AG04450 (cell line): Measurements from ENCODE around the gene FAM47E. TPM values are rescaled to one million over a fixed set of nuclear protein-coding genes. Genes with fewer than 3 reads are reported as not detected.

ENCODE experiments used
- CTCF ChIA-PET: fragments of 300-600, 350-600 bp; formaldehyde crosslinking; extraction: SDS; loops from one replicate; lab custom pipeline; 2022; ENCODE audit warnings: antibody characterized with exemption, inconsistent platforms; lab: Charles Lee
- POLR2A ChIA-PET: fragments of 350-600 bp; formaldehyde crosslinking; extraction: SDS; loops from one replicate; lab custom pipeline; 2021; ENCODE audit warnings: antibody characterized with exemption, inconsistent platforms; lab: Yijun Ruan, JAX
- DNase-seq: peaks from one replicate; pipeline ENCODE4 v3.0.0-alpha.2; 2011; ENCODE audit warnings: low read depth, low spot score
- H3K27ac ChIP-seq: one replicate; pipeline ENCODE4 v1.5.1; 2012; ENCODE audit warnings: low read depth, low read length, control low read depth
- H3K27me3 ChIP-seq: one replicate; pipeline ENCODE4 v1.6.0; 2012; ENCODE audit warnings: low read length; ENCODE audit not compliant: control insufficient read depth, insufficient read depth
- H3K4me3 ChIP-seq: 2 replicates; pipeline ENCODE4 v1.5.1; 2011; ENCODE audit warnings: mild to moderate bottlenecking, low read depth, low read length, control low read depth
- H3K9me3 ChIP-seq: 2 replicates; pipeline ENCODE4 v1.5.1; 2012; ENCODE audit warnings: low read length; ENCODE audit not compliant: control insufficient read depth, insufficient read depth
- polyA plus RNA-seq: library from polyadenylated mRNA; depleted of rRNA; stranded (reverse); fragments of >200 nt; gene quantifications from 2 replicates; pipeline ENCODE4 v1.2.3, GENCODE V29; 2011
- TF ChIP-seq, protein P1 (sequence below): IDR thresholded peaks from 2 replicates; pipeline ENCODE4 v1.5.1; 2011; ENCODE audit warnings: low read depth, low read length, control low read depth, inconsistent platforms

Gene FAM47E
- polyA plus RNA-seq, 1 experiment, result 0.06 TPM

DNA sequence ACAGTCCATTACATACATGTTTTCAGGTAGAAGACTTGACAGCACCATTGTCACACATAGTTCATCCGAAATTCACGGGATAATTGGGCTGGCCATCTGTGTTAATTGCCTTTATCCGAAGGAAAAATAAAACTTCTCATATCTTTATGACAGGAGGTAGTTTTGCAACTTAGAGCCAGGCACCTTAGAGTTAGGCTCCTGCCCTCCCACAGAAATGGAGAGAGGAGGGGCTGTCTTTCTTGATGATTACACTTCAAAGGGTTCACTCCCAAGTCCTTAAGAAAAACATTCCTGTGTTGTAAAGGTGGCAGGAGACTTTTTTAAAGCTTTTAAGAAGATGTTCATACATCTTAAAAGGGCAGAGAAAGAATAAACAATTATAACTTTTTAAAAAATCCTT is 27.4 kb upstream of the FAM47E start:
- H3K27ac ChIP-seq, result no peak overlapping the region
- ChIA-PET CTCF (no interaction called here), POLR2A (no interaction called here)
- H3K4me3 ChIP-seq, result no peak overlapping the region
- no peak for DNase-seq
- no peaks in the 10 kb centered on the region for H3K9me3 ChIP-seq
- H3K27me3 ChIP-seq, result peaks cover 7% of the 10 kb centered on the region
- TF ChIP-seq, protein P1, sequence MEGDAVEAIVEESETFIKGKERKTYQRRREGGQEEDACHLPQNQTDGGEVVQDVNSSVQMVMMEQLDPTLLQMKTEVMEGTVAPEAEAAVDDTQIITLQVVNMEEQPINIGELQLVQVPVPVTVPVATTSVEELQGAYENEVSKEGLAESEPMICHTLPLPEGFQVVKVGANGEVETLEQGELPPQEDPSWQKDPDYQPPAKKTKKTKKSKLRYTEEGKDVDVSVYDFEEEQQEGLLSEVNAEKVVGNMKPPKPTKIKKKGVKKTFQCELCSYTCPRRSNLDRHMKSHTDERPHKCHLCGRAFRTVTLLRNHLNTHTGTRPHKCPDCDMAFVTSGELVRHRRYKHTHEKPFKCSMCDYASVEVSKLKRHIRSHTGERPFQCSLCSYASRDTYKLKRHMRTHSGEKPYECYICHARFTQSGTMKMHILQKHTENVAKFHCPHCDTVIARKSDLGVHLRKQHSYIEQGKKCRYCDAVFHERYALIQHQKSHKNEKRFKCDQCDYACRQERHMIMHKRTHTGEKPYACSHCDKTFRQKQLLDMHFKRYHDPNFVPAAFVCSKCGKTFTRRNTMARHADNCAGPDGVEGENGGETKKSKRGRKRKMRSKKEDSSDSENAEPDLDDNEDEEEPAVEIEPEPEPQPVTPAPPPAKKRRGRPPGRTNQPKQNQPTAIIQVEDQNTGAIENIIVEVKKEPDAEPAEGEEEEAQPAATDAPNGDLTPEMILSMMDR, result no peak

DNA sequence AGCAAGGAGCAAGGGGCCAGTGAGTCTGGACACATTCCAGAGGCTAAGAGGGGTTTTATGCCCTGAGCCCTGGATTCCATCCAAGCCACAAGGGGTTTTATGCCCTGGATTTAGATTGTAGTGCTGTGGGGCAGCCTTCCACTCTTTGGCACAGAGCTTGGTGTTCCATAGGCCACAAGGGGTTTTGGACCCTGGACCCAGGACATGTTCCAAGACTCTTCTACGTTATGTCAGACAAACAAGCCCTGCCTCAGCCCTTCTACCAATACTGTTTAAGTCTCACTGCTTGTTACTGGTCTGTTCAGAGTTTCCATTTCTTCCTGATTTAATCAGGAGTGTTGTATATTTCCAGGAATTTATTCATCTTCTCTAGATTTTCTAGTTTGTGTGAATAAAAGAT is 25.1 kb upstream of the FAM47E start:
- no peak for DNase-seq
- ChIA-PET CTCF (no interaction called here), POLR2A (no interaction called here)
- H3K27me3 ChIP-seq, result peaks cover 13% of the 10 kb centered on the region
- no peaks in the 10 kb centered on the region; the same call in 1 of the 2 replicates for H3K9me3 ChIP-seq
- H3K27ac ChIP-seq, result no peak overlapping the region
- TF ChIP-seq, protein P1, result no peak
- no peak overlapping the region for H3K4me3 ChIP-seq

DNA sequence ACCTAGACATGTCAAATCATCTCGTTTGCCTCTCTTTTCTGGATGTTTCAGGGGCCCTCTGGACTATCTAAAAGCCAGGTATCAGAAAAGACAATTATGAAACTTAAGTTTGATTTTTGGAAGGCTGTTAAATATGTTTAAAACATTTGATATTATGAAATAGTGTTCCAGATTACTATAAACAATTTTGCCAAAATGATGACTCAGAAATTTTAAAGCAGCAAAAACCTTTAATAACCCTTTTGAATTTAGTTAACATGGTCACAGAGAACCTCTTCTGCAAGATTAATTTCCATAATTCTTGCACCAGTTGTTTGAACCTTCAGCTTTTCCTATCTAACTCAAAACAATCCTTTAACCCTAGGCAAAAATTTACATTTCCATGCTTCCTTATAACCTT is 18.8 kb upstream of the FAM47E start:
- Histone ChIP-seq H3K4me3 (no peak overlapping the region), H3K27me3 (peaks cover 6% of the 10 kb centered on the region), H3K9me3 (no peaks in the 10 kb centered on the region; the same call in none of the 2 replicates), H3K27ac (no peak overlapping the region)
- no peak for DNase-seq
- TF ChIP-seq, protein P1, result no peak
- ChIA-PET CTCF (interaction anchor here (1.0 kb wide), 1 partner anchor 53 kb away, joined by 3 read pairs; no protein-coding TSS in a partner anchor), POLR2A (no interaction called here)

DNA sequence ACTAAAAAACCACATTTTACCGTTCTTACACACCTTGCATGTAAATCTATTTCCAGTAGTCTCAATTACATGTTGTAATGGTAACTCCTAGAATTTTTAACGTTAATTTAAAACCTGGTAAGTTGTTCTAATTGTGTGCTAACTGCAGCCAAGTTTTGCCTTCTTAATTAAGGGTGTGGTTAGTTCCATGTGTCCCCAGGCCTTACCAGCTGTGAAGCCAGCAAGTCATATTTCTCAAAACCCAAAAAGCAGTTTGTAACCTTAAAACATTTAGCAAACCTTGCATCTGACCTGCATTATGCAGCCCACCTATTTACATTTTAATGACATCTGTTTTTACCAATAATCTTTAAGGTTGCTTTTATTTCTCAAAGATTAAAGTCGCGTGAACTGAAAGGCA is 18.4 kb upstream of the FAM47E start:
- ChIA-PET POLR2A (no interaction called here), CTCF (interaction anchor here (1.0 kb wide), 1 partner anchor 54 kb away, joined by 3 read pairs; no protein-coding TSS in a partner anchor)
- TF ChIP-seq, protein P1, result no peak
- Histone ChIP-seq H3K27ac (no peak overlapping the region), H3K4me3 (no peak overlapping the region), H3K9me3 (no peaks in the 10 kb centered on the region; the same call in none of the 2 replicates), H3K27me3 (peaks cover 7% of the 10 kb centered on the region)
- no peak for DNase-seq

DNA sequence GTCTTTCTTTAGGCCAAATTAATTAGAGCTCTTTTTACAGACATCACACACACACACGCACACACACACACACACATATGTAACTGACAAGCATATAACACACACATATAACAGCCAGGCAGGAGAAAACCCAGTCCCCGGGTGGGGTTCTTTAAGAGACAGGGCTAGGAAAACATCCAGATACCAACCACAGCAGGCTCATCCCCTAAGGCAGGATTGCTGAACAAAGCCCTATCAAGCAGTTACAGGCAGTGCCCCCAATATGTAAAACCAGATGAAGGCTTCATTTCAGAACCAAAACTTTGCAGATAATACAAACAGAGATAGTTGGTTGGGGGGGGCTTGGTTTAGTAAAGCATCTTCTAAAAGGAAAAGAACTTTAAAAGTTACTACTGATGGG is 18.0 kb upstream of the FAM47E start:
- Histone ChIP-seq H3K27me3 (peaks cover 9% of the 10 kb centered on the region), H3K27ac (no peak overlapping the region)

More for the DNA sequence above, 18.0 kb upstream of the FAM47E start:
- ChIA-PET POLR2A (no interaction called here), CTCF (interaction anchor here (1.0 kb wide), 1 partner anchor 54 kb away, joined by 3 read pairs; no protein-coding TSS in a partner anchor)
- TF ChIP-seq, protein P1, result no peak
- Histone ChIP-seq H3K9me3 (no peaks in the 10 kb centered on the region; the same call in none of the 2 replicates), H3K4me3 (no peak overlapping the region)
- DNase-seq, result no peak
